ENCODE data around the gene RPS6KA5.

DNA sequence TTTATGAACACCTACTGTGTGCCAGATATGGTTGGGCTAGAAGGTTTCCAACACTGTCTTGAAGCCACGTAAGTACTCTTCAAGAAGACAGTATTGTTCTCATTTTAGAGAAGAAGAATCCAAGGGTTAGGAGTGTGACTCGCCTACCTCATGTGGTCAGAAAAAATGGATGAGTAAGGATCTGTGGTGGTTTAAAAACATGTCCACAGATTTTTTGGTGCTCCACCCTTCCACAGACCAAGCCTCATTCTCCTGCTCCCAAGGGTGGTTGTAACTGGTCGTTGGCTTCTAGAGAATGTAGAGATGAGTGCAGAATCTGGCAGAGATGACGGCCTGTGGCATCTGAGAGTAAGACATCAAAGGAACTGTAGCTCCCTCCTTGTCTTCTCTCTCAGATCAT lies 213.9 kb downstream of the RPS6KA5 start:
- TF ChIP-seq EZH2phosphoT487 (IDR thresholded peaks at IDR 0.05; ENCODE audit: borderline replicate concordance) (no peak), SRF (IDR thresholded peaks at IDR 0.05; ENCODE audit: low read depth) (no peak), POLR2A (IDR thresholded peaks at IDR 0.05; ENCODE audit: borderline replicate concordance, extremely low read depth, insufficient read depth, insufficient read length) (no peak), CEBPB (IDR thresholded peaks at IDR 0.05; ENCODE audit: low read depth) (no peak), EGR1 (IDR thresholded peaks at IDR 0.05; ENCODE audit: low read depth) (no peak), POLR2AphosphoS5 (IDR thresholded peaks at IDR 0.05; ENCODE audit: low read depth, low read length) (no peak)
- TF ChIP-seq, protein P1, sequence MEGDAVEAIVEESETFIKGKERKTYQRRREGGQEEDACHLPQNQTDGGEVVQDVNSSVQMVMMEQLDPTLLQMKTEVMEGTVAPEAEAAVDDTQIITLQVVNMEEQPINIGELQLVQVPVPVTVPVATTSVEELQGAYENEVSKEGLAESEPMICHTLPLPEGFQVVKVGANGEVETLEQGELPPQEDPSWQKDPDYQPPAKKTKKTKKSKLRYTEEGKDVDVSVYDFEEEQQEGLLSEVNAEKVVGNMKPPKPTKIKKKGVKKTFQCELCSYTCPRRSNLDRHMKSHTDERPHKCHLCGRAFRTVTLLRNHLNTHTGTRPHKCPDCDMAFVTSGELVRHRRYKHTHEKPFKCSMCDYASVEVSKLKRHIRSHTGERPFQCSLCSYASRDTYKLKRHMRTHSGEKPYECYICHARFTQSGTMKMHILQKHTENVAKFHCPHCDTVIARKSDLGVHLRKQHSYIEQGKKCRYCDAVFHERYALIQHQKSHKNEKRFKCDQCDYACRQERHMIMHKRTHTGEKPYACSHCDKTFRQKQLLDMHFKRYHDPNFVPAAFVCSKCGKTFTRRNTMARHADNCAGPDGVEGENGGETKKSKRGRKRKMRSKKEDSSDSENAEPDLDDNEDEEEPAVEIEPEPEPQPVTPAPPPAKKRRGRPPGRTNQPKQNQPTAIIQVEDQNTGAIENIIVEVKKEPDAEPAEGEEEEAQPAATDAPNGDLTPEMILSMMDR (IDR thresholded peaks at IDR 0.05 in 2 of 3, conservative IDR thresholded peaks at IDR 0.05 in 1 of 3; ENCODE audit: borderline replicate concordance in 1 of 3, insufficient read depth in 1 of 3, low read depth in 2 of 3, low read length in 2 of 3) = no peak

Data from HCT116 (cell line).